ENCODE measurements around the gene DIS3L. TPM values are rescaled to one million over a fixed set of nuclear protein-coding genes. Genes with fewer than 3 reads are reported as not detected.

Gene DIS3L
- total and polyA plus RNA-seq, 2 of the 13 experiments (the other 11 are each of a cell fraction or from before 2014, with no cell fraction given), result 21.0 to 50.5 TPM

GRCh38 chr15:66294932-66295235 is 1.5 kb downstream of the DIS3L start:
- Histone ChIP-seq H3K9me3 (ENCODE audit: low read length) (no peaks in the 10 kb centered on the region), H3K4me1 (ENCODE audit: insufficient read depth, low read length) (peaks cover 39% of the 10 kb centered on the region), H3K27me3 (ENCODE audit: control insufficient read depth in 1 of 2, insufficient read depth in 2 of 2, low read length in 2 of 2) (no peaks in the 10 kb centered on the region; a peak in 1 of 5 replicates), H3K9ac (ENCODE audit: insufficient read depth, low read depth, low read length) (peak overlapping the region; percentile 93), H3K36me3 (replicated peaks in 1 of 2; ENCODE audit: control insufficient read depth in 1 of 2, insufficient read depth in 2 of 2, low read length in 2 of 2) (peaks cover 1 to 15% of the 10 kb centered on the region in 2 experiments; a peak in 2 of 5 replicates), H3K4me3 (replicated peaks in 1 of 3; ENCODE audit: insufficient read depth in 1 of 3, low read depth in 2 of 3, low read length in 3 of 3) (peak overlapping the region; percentile 69 to 86 (median 82)), H3K27ac (ENCODE audit: extremely low read length, insufficient read depth, low read length) (peak overlapping the region; percentile 91), H4K20me1 (ENCODE audit: insufficient read depth, low read length) (no peaks in the 10 kb centered on the region), H2AFZ (ENCODE audit: low read length) (no peak overlapping the region), H3K79me2 (ENCODE audit: insufficient read depth, low read length) (peaks cover 36% of the 10 kb centered on the region), H3K4me2 (ENCODE audit: low read depth, low read length) (peak overlapping the region; percentile 94)
- WGBS (ENCODE audit: low lambda C conversion rate), result 37% methylated on average over 3 of the region's 3 CpGs
- ATAC-seq (no peak), DNase-seq (ENCODE audit: low spot score) (no peak), FAIRE-seq (no peak)
- TF ChIP-seq HDAC1 (CRISPR knock-in tag; IDR thresholded peaks at IDR 0.05) (no peak), SAP130 (CRISPR knock-in tag; IDR thresholded peaks at IDR 0.05; ENCODE audit: low read depth) (no peak), MAX (IDR thresholded peaks at IDR 0.05) (no peak), NFYC (CRISPR knock-in tag; IDR thresholded peaks at IDR 0.05) (no peak), TMF1 (CRISPR knock-in tag; IDR thresholded peaks at IDR 0.05; ENCODE audit: low read depth) (no peak), SOX5 (CRISPR knock-in tag; IDR thresholded peaks at IDR 0.05; ENCODE audit: borderline replicate concordance) (no peak), SP4 (CRISPR knock-in tag; IDR thresholded peaks at IDR 0.05) (no peak), DBP (CRISPR knock-in tag; IDR thresholded peaks at IDR 0.05; ENCODE audit: not compliant biosample characterization) (no peak), ZNF687 (CRISPR knock-in tag; IDR thresholded peaks at IDR 0.05) (no peak), ZNF761 (CRISPR knock-in tag; conservative IDR thresholded peaks at IDR 0.05) (no peak), CHCHD3 (CRISPR knock-in tag; IDR thresholded peaks at IDR 0.05) (no peak)
- TF ChIP-seq, protein P1, sequence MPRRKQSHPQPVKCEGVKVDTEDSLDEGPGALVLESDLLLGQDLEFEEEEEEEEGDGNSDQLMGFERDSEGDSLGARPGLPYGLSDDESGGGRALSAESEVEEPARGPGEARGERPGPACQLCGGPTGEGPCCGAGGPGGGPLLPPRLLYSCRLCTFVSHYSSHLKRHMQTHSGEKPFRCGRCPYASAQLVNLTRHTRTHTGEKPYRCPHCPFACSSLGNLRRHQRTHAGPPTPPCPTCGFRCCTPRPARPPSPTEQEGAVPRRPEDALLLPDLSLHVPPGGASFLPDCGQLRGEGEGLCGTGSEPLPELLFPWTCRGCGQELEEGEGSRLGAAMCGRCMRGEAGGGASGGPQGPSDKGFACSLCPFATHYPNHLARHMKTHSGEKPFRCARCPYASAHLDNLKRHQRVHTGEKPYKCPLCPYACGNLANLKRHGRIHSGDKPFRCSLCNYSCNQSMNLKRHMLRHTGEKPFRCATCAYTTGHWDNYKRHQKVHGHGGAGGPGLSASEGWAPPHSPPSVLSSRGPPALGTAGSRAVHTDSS (CRISPR knock-in tag; conservative IDR thresholded peaks at IDR 0.05), result no peak
- intact Hi-C loops (cut with micrococcal nuclease; ENCODE audit: unreplicated experiment), result loop anchor here (10.0 kb wide), 1 partner anchor 90 kb away; the partner anchor contains the start of gene MAP2K1
- ChIA-PET CTCF (ENCODE audit: low intra/inter-chr PET ratio, low total read pairs) (no interaction called here), POLR2A (interaction anchor here (0.7 to 1.0 kb wide), 3 partner anchors 62 to 210 kb away, joined by 3 to 4 read pairs (median 3); partner anchors contain the start of genes MAP2K1, TIPIN and ZWILCH)
- in situ Hi-C loops (cut with HindIII; ENCODE audit: extremely low pct_ligation_motif_present, low pct_unique_long_range_greater_than_20kb), result no loop called here
- BruUV-seq (replicated peaks), result no TSS peak

All from HepG2 (cell line).